Activated CD4-positive, alpha-beta T cell treated with anti-CD3 and anti-CD28 coated beads, Interleukin-2, amount 50 U/mL, for 48 hours (primary cell): ENCODE data around the gene PACRG.

Experiments used
- DNase-seq, 2 experiments: peaks; one replicate each; pipeline ENCODE4 v3.0.0-alpha.2; 2020

PACRG gene

GRCh38 chr6:163342571-163343539 is 615.1 kb downstream of the PACRG start:
- DNase-seq: no peak

GRCh38 chr6:163343609-163344008 is 615.8 kb downstream of the PACRG start:
- no peak for DNase-seq

GRCh38 chr6:163344411-163344810 is 616.6 kb downstream of the PACRG start:
- DNase-seq: no peak

- no peak for DNase-seq
These were observed 618.2 kb downstream of the PACRG start for GRCh38 chr6:163345931-163346330.

GRCh38 chr6:163346497-163346961 is 618.8 kb downstream of the PACRG start:
- DNase-seq: no peak

GRCh38 chr6:163347021-163347446 is 619.3 kb downstream of the PACRG start:
- DNase-seq: no peak

- no peak for DNase-seq
These were observed 621.3 kb downstream of the PACRG start for GRCh38 chr6:163348789-163349680.

GRCh38 chr6:163349696-163350095 is 621.9 kb downstream of the PACRG start:
- DNase-seq: no peak

- DNase-seq: no peak
These were observed 623.2 kb downstream of the PACRG start for GRCh38 chr6:163351013-163351412.

GRCh38 chr6:163352011-163352685 is 624.4 kb downstream of the PACRG start:
- no peak for DNase-seq

GRCh38 chr6:163352966-163353365 is 625.2 kb downstream of the PACRG start:
- DNase-seq: no peak

- no peak for DNase-seq
These were observed 626.3 kb downstream of the PACRG start for GRCh38 chr6:163354085-163354484.

- DNase-seq: no peak
These were observed 627.1 kb downstream of the PACRG start for GRCh38 chr6:163354761-163355425.

GRCh38 chr6:163355426-163355991 is 627.7 kb downstream of the PACRG start:
- no peak for DNase-seq

- DNase-seq: no peak
These were observed 628.5 kb downstream of the PACRG start for GRCh38 chr6:163356324-163356723.

GRCh38 chr6:163356743-163357142 is 629.0 kb downstream of the PACRG start:
- no peak for DNase-seq

- no peak for DNase-seq
These were observed 636.9 kb downstream of the PACRG start for GRCh38 chr6:163364641-163365040.
